IMR-90 (cell line): ENCODE results near the gene TEAD2. TPM values are rescaled to one million over a fixed set of nuclear protein-coding genes. Genes with fewer than 3 reads are reported as not detected.

Experiments
- ATAC-seq: fragments of 200-7000 bp; cut with Tn5 transposase; 2 replicates; pipeline ENCODE4 v1.9.1; 2020; ENCODE audit warnings: low read depth, mild to moderate bottlenecking, moderate library complexity
- BruUV-seq: library from RNA; stranded (reverse); fragments of 400-500 nt; replicated peaks from 2 replicates; lab custom pipeline; 2021; lab: Mats Ljungman, UMichigan
- CTCF ChIA-PET: fragments of 300-600 bp; formaldehyde crosslinking; extraction: SDS; loops from one replicate; lab custom pipeline; 2021; ENCODE audit warnings: antibody characterized with exemption; lab: Yijun Ruan, JAX
- POLR2A ChIA-PET: fragments of 300-600 bp; sonication (Branson Sonifier 250); formaldehyde crosslinking; loops from one replicate; lab custom pipeline; 2022; ENCODE audit warnings: antibody characterized with exemption; ENCODE audit not compliant: unreplicated experiment; lab: Charles Lee
- DNase-seq: peaks from one replicate; pipeline ENCODE4 v3.0.0; 2013
- H2AFZ ChIP-seq: replicated peaks from 2 replicates; pipeline ENCODE3; 2013; ENCODE audit warnings: low read length, mild to moderate bottlenecking; ENCODE audit not compliant: poor library complexity
- H2AK5ac ChIP-seq: 2 replicates; pipeline ENCODE4 v1.6.1; 2013; ENCODE audit warnings: low read depth, low read length, inconsistent platforms
- H2AK9ac ChIP-seq: replicated peaks from 2 replicates; pipeline ENCODE3; 2013; ENCODE audit warnings: mild to moderate bottlenecking, low read depth, low read length, moderate library complexity; ENCODE audit not compliant: poor library complexity
- H2BK120ac ChIP-seq: 2 replicates; pipeline ENCODE4 v1.6.1; 2013; ENCODE audit warnings: low read depth, low read length, inconsistent platforms
- H2BK15ac ChIP-seq: 3 replicates; pipeline ENCODE4 v1.6.1; 2013; ENCODE audit warnings: low read depth, low read length, inconsistent platforms
- H2BK20ac ChIP-seq: 2 replicates; pipeline ENCODE4 v1.6.1; 2013; ENCODE audit warnings: low read depth, mild to moderate bottlenecking, inconsistent platforms, low read length, moderate library complexity
- H2BK5ac ChIP-seq: 2 replicates; pipeline ENCODE4 v1.6.1; 2013; ENCODE audit warnings: mild to moderate bottlenecking, low read depth, low read length, inconsistent platforms; ENCODE audit not compliant: poor library complexity, severe bottlenecking
- H3K14ac ChIP-seq: replicated peaks from 2 replicates; pipeline ENCODE4 v1.6.1; 2013; ENCODE audit warnings: low read depth, low read length, inconsistent platforms
- H3K18ac ChIP-seq: 2 replicates; pipeline ENCODE4 v1.6.1; 2013; ENCODE audit warnings: low read depth, low read length, control low read depth
- H3K23ac ChIP-seq: 2 replicates; pipeline ENCODE4 v1.6.1; 2013; ENCODE audit warnings: low read depth, low read length, inconsistent platforms
- H3K27ac ChIP-seq: 2 replicates; pipeline ENCODE4 v1.5.1; 2013; ENCODE audit warnings: mild to moderate bottlenecking, control low read depth, low read length; ENCODE audit not compliant: insufficient read depth
- H3K27me3 ChIP-seq: 2 replicates; pipeline ENCODE4 v1.6.1; 2013; ENCODE audit warnings: low read length; ENCODE audit not compliant: control insufficient read depth, insufficient read depth
- H3K36me3 ChIP-seq: 2 replicates; pipeline ENCODE4 v1.6.1; 2013; ENCODE audit warnings: low read length, mixed read lengths; ENCODE audit not compliant: control insufficient read depth, insufficient read depth
- H3K4ac ChIP-seq: 2 replicates; pipeline ENCODE4 v1.6.1; 2013; ENCODE audit warnings: low read depth, low read length, inconsistent platforms
- H3K4me1 ChIP-seq: 2 replicates; pipeline ENCODE4 v1.6.1; 2013; ENCODE audit warnings: low read length, mixed read lengths; ENCODE audit not compliant: control insufficient read depth, insufficient read depth
- H3K4me2 ChIP-seq: 2 replicates; pipeline ENCODE4 v1.6.1; 2013; ENCODE audit warnings: low read depth, mild to moderate bottlenecking, control low read depth, low read length, moderate library complexity
- H3K4me3 ChIP-seq: 2 replicates; pipeline ENCODE4 v1.5.1; 2013; ENCODE audit warnings: low read depth, mild to moderate bottlenecking, control low read depth, low read length, moderate library complexity; ENCODE audit not compliant: insufficient read depth
- H3K56ac ChIP-seq: 2 replicates; pipeline ENCODE4 v1.6.1; 2013; ENCODE audit warnings: low read length, inconsistent platforms; ENCODE audit not compliant: insufficient read depth; ENCODE audit errors: extremely low read depth
- H3K79me1 ChIP-seq, 2 experiments: 2 replicates each; pipeline ENCODE4 v1.6.1; 2013; ENCODE audit warnings: low read length in 2 of 2, inconsistent platforms in 1 of 2, low read depth in 1 of 2
- H3K9ac ChIP-seq: 2 replicates; pipeline ENCODE4 v1.6.1; 2013; ENCODE audit warnings: low read depth, low read length, control low read depth
- H3K9me1 ChIP-seq: 2 replicates; pipeline ENCODE4 v1.6.1; 2013; ENCODE audit warnings: low read length, inconsistent platforms; ENCODE audit not compliant: insufficient read depth
- H3K9me3 ChIP-seq: 2 replicates; pipeline ENCODE4 v1.6.1; 2013; ENCODE audit warnings: low read length; ENCODE audit not compliant: control insufficient read depth, insufficient read depth
- H4K20me1 ChIP-seq: 2 replicates; pipeline ENCODE4 v1.6.1; 2013; ENCODE audit warnings: low read length, inconsistent platforms; ENCODE audit not compliant: insufficient read depth
- H4K5ac ChIP-seq: 2 replicates; pipeline ENCODE4 v1.6.1; 2013; ENCODE audit warnings: mild to moderate bottlenecking, low read depth, low read length, control low read depth
- H4K8ac ChIP-seq, 2 experiments: 2 replicates each; pipeline ENCODE4 v1.6.1; 2013; ENCODE audit warnings: low read depth in 2 of 2, low read length in 2 of 2, control low read depth in 1 of 2, inconsistent platforms in 1 of 2
- H4K91ac ChIP-seq: 2 replicates; pipeline ENCODE4 v1.6.1; 2013; ENCODE audit warnings: low read depth, low read length, inconsistent platforms; ENCODE audit not compliant: insufficient read depth
- BHLHE40 ChIP-seq: fragments of 150-350 bp; IDR thresholded peaks from 2 replicates; pipeline ENCODE4 v1.6.1; 2016; ENCODE audit warnings: mild to moderate bottlenecking, low read depth, low read length
- CEBPB ChIP-seq: IDR thresholded peaks from 2 replicates; pipeline ENCODE4 v1.6.1; 2012; ENCODE audit warnings: low read depth, low read length, improper control_type of control experiment
- CHD1 ChIP-seq: IDR thresholded peaks from 2 replicates; pipeline ENCODE4 v1.6.1; 2012; ENCODE audit warnings: low read depth, low read length, improper control_type of control experiment
- FOS ChIP-seq: fragments of 150-350 bp; IDR thresholded peaks from 2 replicates; pipeline ENCODE4 v1.6.1; 2016; ENCODE audit warnings: low read depth, low read length
- MAFK ChIP-seq: IDR thresholded peaks from 2 replicates; pipeline ENCODE4 v1.6.1; 2012; ENCODE audit warnings: low read depth, low read length, improper control_type of control experiment
- MAZ ChIP-seq: IDR thresholded peaks from 2 replicates; pipeline ENCODE4 v1.6.1; 2012; ENCODE audit warnings: low read depth, mild to moderate bottlenecking, low read length, improper control_type of control experiment, moderate library complexity, borderline replicate concordance
- MXI1 ChIP-seq: IDR thresholded peaks from 2 replicates; pipeline ENCODE4 v1.6.1; 2012; ENCODE audit warnings: low read depth, mild to moderate bottlenecking, low read length, moderate library complexity, borderline replicate concordance
- NFE2L2 ChIP-seq: fragments of 150-350 bp; IDR thresholded peaks from 2 replicates; pipeline ENCODE4 v1.6.1; 2016; ENCODE audit warnings: low read depth, mild to moderate bottlenecking, low read length
- POLR2A ChIP-seq: IDR thresholded peaks from 2 replicates; pipeline ENCODE4 v1.6.1; 2012; ENCODE audit warnings: mild to moderate bottlenecking, low read depth, low read length
- RCOR1 ChIP-seq: IDR thresholded peaks from 2 replicates; pipeline ENCODE4 v1.6.1; 2012; ENCODE audit warnings: mild to moderate bottlenecking, low read length, improper control_type of control experiment; ENCODE audit not compliant: insufficient replicate concordance
- RFX5 ChIP-seq: IDR thresholded peaks from 2 replicates; pipeline ENCODE4 v1.8.0; 2012; ENCODE audit warnings: low read depth, mild to moderate bottlenecking, low read length, moderate library complexity
- SMC3 ChIP-seq: fragments of 150-350 bp; IDR thresholded peaks from 2 replicates; pipeline ENCODE4 v1.6.1; 2016; ENCODE audit warnings: low read depth, mild to moderate bottlenecking, antibody characterized with exemption, low read length, moderate library complexity
- WGBS, 2 experiments: methylation state at CpG; one replicate each; pipeline versions ENCODE4 v1.1.5 to v1.1.7; 2013; ENCODE audit warnings: missing lambda C conversion rate in 2 of 2; ENCODE audit not compliant: insufficient read length in 1 of 2; ENCODE audit errors: extremely low coverage in 2 of 2; 5-methylcytosine and 5-hydroxymethylcytosine counted together
- dilution Hi-C: fragments of 300-500 bp; cut with HindIII; formaldehyde crosslinking; loops from one replicate; pipeline ENCODE4 v1.14.3; 2018; ENCODE audit warnings: low sequenced_read_pairs; ENCODE audit not compliant: unreplicated experiment
- in situ Hi-C: fragments of 300-500 bp; cut with MboI; formaldehyde crosslinking; loops from 3 replicates; pipeline ENCODE4 v1.14.3; 2019; ENCODE audit warnings: low sequenced_read_pairs, inconsistent platforms, mixed read lengths
- intact Hi-C: fragments of 100-400 bp; cut with micrococcal nuclease; formaldehyde crosslinking; loops from 2 replicates; pipeline ENCODE4 v1.10.0; 2022
- polyA plus RNA-seq, 3 experiments: library from polyadenylated mRNA; depleted of rRNA; stranded (reverse); fragments of >200 nt; gene quantifications; 2 replicates each; pipeline ENCODE4 v1.2.3, GENCODE V29; 2012; ENCODE audit warnings: low replicate concordance in 1 of 3
- total RNA-seq: library from RNA; depleted of rRNA; stranded (reverse); fragments of >200 nt; gene quantifications from 2 replicates; pipeline ENCODE4 v1.2.3, GENCODE V29; 2012
- TF ChIP-seq, protein P1 (sequence below): conservative IDR thresholded peaks from 2 replicates; pipeline ENCODE4 v1.5.1; 2012; ENCODE audit warnings: mild to moderate bottlenecking, low read depth, low read length, improper control_type of control experiment
- TF ChIP-seq, protein P2 (sequence below): fragments of 150-350 bp; IDR thresholded peaks from 2 replicates; pipeline ENCODE4 v1.6.1; 2017; ENCODE audit warnings: mild to moderate bottlenecking, antibody characterized with exemption, low read length, low read depth

Gene TEAD2
- total and polyA plus RNA-seq, 2 of the 4 experiments (the other 2 are of a cell fraction): 30.8 to 33.6 TPM

DNA sequence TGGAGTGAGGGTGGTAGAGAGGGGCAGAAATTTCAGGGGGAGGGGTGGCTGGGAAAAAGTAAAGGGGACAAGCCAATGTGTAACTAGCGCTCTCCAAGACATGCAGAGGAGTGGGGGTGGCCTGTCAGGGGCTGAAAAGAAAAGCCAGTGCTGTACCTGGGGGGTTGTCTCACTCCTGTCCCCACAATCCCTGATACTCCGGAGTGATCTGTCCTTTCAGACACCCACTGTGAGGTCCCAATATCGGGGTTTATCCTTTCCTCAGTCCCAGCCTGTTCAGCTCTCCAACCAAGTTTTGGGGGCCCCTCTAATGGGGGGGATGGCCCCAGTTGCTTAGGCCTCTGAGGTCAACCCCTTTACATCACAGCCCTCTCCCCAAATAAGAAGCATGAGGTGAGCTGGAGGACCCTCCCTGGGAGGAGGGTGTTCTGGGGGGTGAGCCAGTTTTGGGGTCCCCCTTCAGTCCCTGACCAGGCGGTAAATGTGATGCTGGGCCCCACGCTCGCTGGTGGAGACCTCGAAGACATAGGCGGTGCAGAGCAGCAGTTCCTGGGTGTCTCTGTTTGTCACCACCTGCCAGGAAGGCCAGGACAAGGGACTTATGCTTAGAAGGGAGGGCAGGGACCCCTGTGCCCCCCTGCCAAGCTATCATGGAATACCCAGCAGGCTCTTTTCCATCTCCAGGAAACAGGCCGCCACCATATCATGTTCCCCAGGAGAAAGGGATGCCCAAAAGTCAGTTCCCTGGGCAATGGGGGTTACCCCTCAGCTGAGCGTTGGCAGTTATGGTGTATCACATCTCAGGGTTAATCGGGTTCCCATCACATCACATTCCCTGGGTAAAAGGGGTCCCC lies 21.1 kb downstream of the TEAD2 start:
- Histone ChIP-seq H3K56ac (no peak overlapping the region), H2AFZ (no peak overlapping the region), H4K91ac (no peak overlapping the region), H4K20me1 (no peaks in the 10 kb centered on the region; the same call in none of the 2 replicates), H3K4ac (no peak overlapping the region), H3K27ac (no peak overlapping the region), H3K9me1 (0 out of 2 replicates have a peak, but pooled peaks cover 5% of the 10 kb centered on the region), H3K9me3 (no peaks in the 10 kb centered on the region), H3K27me3 (no peaks in the 10 kb centered on the region), H3K9ac (no peak overlapping the region), H3K79me1 (peaks cover 0 to 9% of the 10 kb centered on the region in 2 experiments; a peak in 2 of 4 replicates), H4K5ac (no peak overlapping the region), H3K4me1 (no peaks in the 10 kb centered on the region), H2AK5ac (no peak overlapping the region), H3K4me3 (no peak overlapping the region), H2BK15ac (no peak overlapping the region), H2AK9ac (peak overlapping the region; percentile 55), H2BK20ac (no peak overlapping the region), H2BK5ac (no peak overlapping the region), H3K14ac (no peak overlapping the region), H3K18ac (no peak overlapping the region), H3K36me3 (peaks cover 51% of the 10 kb centered on the region), H3K4me2 (no peak overlapping the region), H3K23ac (no peak overlapping the region), H2BK120ac (no peak overlapping the region), H4K8ac (no peak overlapping the region)
- no CpG with 5 or more reads among the region's 11 CpGs for WGBS, 2 experiments
- ATAC-seq (no peak), DNase-seq (no peak)
- CTCF ChIA-PET: no interaction called here
- dilution Hi-C loops: no loop called here
- intact Hi-C loops: no loop called here
- in situ Hi-C loops: no loop called here
- POLR2A ChIA-PET: no interaction called here
- BruUV-seq: TSS peak; percentile 32
- TF ChIP-seq MAFK (no peak), NFE2L2 (no peak), MAZ (no peak), FOS (no peak), MXI1 (no peak), CEBPB (no peak), BHLHE40 (no peak), CHD1 (no peak), RFX5 (no peak), SMC3 (no peak), RCOR1 (no peak), POLR2A (no peak)
- TF ChIP-seq, protein P1, sequence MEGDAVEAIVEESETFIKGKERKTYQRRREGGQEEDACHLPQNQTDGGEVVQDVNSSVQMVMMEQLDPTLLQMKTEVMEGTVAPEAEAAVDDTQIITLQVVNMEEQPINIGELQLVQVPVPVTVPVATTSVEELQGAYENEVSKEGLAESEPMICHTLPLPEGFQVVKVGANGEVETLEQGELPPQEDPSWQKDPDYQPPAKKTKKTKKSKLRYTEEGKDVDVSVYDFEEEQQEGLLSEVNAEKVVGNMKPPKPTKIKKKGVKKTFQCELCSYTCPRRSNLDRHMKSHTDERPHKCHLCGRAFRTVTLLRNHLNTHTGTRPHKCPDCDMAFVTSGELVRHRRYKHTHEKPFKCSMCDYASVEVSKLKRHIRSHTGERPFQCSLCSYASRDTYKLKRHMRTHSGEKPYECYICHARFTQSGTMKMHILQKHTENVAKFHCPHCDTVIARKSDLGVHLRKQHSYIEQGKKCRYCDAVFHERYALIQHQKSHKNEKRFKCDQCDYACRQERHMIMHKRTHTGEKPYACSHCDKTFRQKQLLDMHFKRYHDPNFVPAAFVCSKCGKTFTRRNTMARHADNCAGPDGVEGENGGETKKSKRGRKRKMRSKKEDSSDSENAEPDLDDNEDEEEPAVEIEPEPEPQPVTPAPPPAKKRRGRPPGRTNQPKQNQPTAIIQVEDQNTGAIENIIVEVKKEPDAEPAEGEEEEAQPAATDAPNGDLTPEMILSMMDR: no peak
- TF ChIP-seq, protein P2, sequence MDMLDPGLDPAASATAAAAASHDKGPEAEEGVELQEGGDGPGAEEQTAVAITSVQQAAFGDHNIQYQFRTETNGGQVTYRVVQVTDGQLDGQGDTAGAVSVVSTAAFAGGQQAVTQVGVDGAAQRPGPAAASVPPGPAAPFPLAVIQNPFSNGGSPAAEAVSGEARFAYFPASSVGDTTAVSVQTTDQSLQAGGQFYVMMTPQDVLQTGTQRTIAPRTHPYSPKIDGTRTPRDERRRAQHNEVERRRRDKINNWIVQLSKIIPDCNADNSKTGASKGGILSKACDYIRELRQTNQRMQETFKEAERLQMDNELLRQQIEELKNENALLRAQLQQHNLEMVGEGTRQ: no peak
